Stimulated activated CD4-positive, alpha-beta T cell treated with anti-CD3 and anti-CD28 coated beads, Interleukin-4, amount 100 ng/mL, for 4 hours (primary cell): ENCODE data around the gene UVRAG.
"Not testable (repeated sequence)": the region's sequence is repeated elsewhere in the genome, so short reads cannot be mapped to it uniquely, and the experiment has no call there.

Experiments
- DNase-seq, 2 experiments: peaks; one replicate each; pipeline ENCODE4 v3.0.0-alpha.2; 2020

UVRAG gene

GRCh38 chr11:75850787-75851186 is 35.8 kb downstream of the UVRAG start:
- no peak for DNase-seq

GRCh38 chr11:75851203-75851602 is 36.2 kb downstream of the UVRAG start:
- DNase-seq = no peak

- no peak for DNase-seq
Measured at GRCh38 chr11:75852406-75853017, 37.5 kb downstream of the UVRAG start.

GRCh38 chr11:75853563-75853962 is 38.6 kb downstream of the UVRAG start:
- not testable (repeated sequence) for DNase-seq

- DNase-seq = no peak
Measured at GRCh38 chr11:75853971-75854370, 39.0 kb downstream of the UVRAG start.

GRCh38 chr11:75855206-75855605 is 40.2 kb downstream of the UVRAG start:
- no peak for DNase-seq

- DNase-seq = no peak
Measured at GRCh38 chr11:75856912-75857311, 41.9 kb downstream of the UVRAG start.

- no peak for DNase-seq
Measured at GRCh38 chr11:75858042-75858441, 43.0 kb downstream of the UVRAG start.

GRCh38 chr11:75858613-75859012 is 43.6 kb downstream of the UVRAG start:
- no peak for DNase-seq

- DNase-seq = no peak
Measured at GRCh38 chr11:75859614-75860013, 44.6 kb downstream of the UVRAG start.

- DNase-seq = no peak
Measured at GRCh38 chr11:75862437-75862836, 47.4 kb downstream of the UVRAG start.

GRCh38 chr11:75867778-75868374 is 52.9 kb downstream of the UVRAG start:
- peak; percentile 8 to 11 for DNase-seq

GRCh38 chr11:75868990-75869389 is 54.0 kb downstream of the UVRAG start:
- no peak for DNase-seq

GRCh38 chr11:75869661-75870455 is 54.8 kb downstream of the UVRAG start:
- no peak for DNase-seq

GRCh38 chr11:75872887-75873416 is 57.9 kb downstream of the UVRAG start:
- DNase-seq = no peak

- DNase-seq = no peak
Measured at GRCh38 chr11:75873417-75874221, 58.6 kb downstream of the UVRAG start.

GRCh38 chr11:75874684-75875341 is 59.8 kb downstream of the UVRAG start:
- DNase-seq = no peak

- not testable (repeated sequence) for DNase-seq
Measured at GRCh38 chr11:75877327-75877726, 62.3 kb downstream of the UVRAG start.

GRCh38 chr11:75877931-75878330 is 62.9 kb downstream of the UVRAG start:
- DNase-seq = not testable (repeated sequence)

- no peak for DNase-seq
Measured at GRCh38 chr11:75878933-75879332, 63.9 kb downstream of the UVRAG start.

- DNase-seq = no peak
Measured at GRCh38 chr11:75879737-75880136, 64.7 kb downstream of the UVRAG start.

- not testable (repeated sequence) for DNase-seq
Measured at GRCh38 chr11:75880343-75880742, 65.3 kb downstream of the UVRAG start.
